Posterior vena cava (tissue), 2 donors: Measurements from ENCODE around the gene CCR9. TPM values are rescaled to one million over a fixed set of nuclear protein-coding genes. Genes with fewer than 3 reads are reported as not detected.

Experiments used
- DNase-seq: peaks from one replicate; pipeline ENCODE4 v3.0.0-alpha.2; 2020; ENCODE audit warnings: low spot score
- intact Hi-C, 2 donors: fragments of 100-400 bp; cut with DNase I; formaldehyde crosslinking; loops; one replicate each; pipeline versions ENCODE4 v1.14.1 to v1.14.2; 2022 to 2023
- total RNA-seq, 2 donors: library from RNA; stranded (reverse); fragmentation: NEBNext Ultra II Directional; extraction: Animal tissue kit (Norgen Biotek cat#: 25700); gene quantifications; one replicate each; pipeline ENCODE4 v1.2.1, GENCODE V29; 2021
- donor health status: DM: yes; HTN: yes; CAD: no.
- donor health status: DM: yes; HTN: yes; CAD: no.

The CCR9 gene
- total RNA-seq, 2 donors from 2014 or later: not detected

GRCh38 chr3:45944830-45945620, 58.7 kb downstream of the CCR9 start:
- DNase-seq: no peak
- intact Hi-C loops: no loop called here

- intact Hi-C loops: no loop called here
- no peak for DNase-seq
These were observed 60.0 kb downstream of the CCR9 start for GRCh38 chr3:45946307-45946706.

GRCh38 chr3:45946875-45947274, 60.5 kb downstream of the CCR9 start:
- DNase-seq: no peak

GRCh38 chr3:45947361-45947760, 61.0 kb downstream of the CCR9 start:
- DNase-seq: no peak
- intact Hi-C loops: no loop called here

More at GRCh38 chr3:45946875-45947274, 60.5 kb downstream of the CCR9 start:
- intact Hi-C loops: no loop called here

GRCh38 chr3:45948311-45948781, 62.0 kb downstream of the CCR9 start:
- no peak for DNase-seq
- intact Hi-C loops: no loop called here

- DNase-seq: no peak
These were observed 62.5 kb downstream of the CCR9 start for GRCh38 chr3:45948881-45949280.

GRCh38 chr3:45949432-45949831, 63.1 kb downstream of the CCR9 start:
- DNase-seq: no peak
- intact Hi-C loops: no loop called here

More at GRCh38 chr3:45948881-45949280, 62.5 kb downstream of the CCR9 start:
- intact Hi-C loops: no loop called here

GRCh38 chr3:45950131-45950530, 63.8 kb downstream of the CCR9 start:
- no peak for DNase-seq
- intact Hi-C loops: no loop called here

- intact Hi-C loops: no loop called here
- no peak for DNase-seq
These were observed 64.6 kb downstream of the CCR9 start for GRCh38 chr3:45950686-45951600.

GRCh38 chr3:45951946-45952345, 65.6 kb downstream of the CCR9 start:
- intact Hi-C loops: no loop called here
- no peak for DNase-seq

GRCh38 chr3:45952456-45952855, 66.1 kb downstream of the CCR9 start:
- intact Hi-C loops: no loop called here
- no peak for DNase-seq

Other genes starting within 250 kb of the CCR9 start
- 10 to 100 TPM; 42.8 to 45.3 TPM for gene SACM1L, start 197.1 kb upstream of the CCR9 start, total RNA-seq
- gene SLC6A20, start 90.0 kb upstream of the CCR9 start, total RNA-seq: under 1 TPM in 1 of 2 donors, not detected in 1; 0.28 TPM
- 10 to 100 TPM; 12.7 TPM for gene LZTFL1, start 44.4 kb upstream of the CCR9 start, total RNA-seq
- gene CXCR6, start 56.9 kb downstream of the CCR9 start, total RNA-seq: under 1 TPM; 0.42 to 0.76 TPM
- gene FYCO1, start 109.3 kb downstream of the CCR9 start, total RNA-seq: 10 to 100 TPM; 67.4 to 99.0 TPM
- gene XCR1, start 140.9 kb downstream of the CCR9 start, total RNA-seq: under 1 TPM; 0.14 to 0.37 TPM